Karpas-422 (cell line): ENCODE results near the gene MCTP2. TPM values are rescaled to one million over a fixed set of nuclear protein-coding genes. Genes with fewer than 3 reads are reported as not detected.

Source experiments
- DNase-seq: peaks from one replicate; pipeline ENCODE4 v3.0.0-alpha.2; 2015
- H2AFZ ChIP-seq: fragments of 200-600 bp; sonication (generic); 2 replicates; pipeline ENCODE4 v1.6.1; 2014; ENCODE audit warnings: antibody characterized with exemption, low read length, mixed read lengths
- H3K27ac ChIP-seq: fragments of 200-600 bp; sonication (generic); 2 replicates; pipeline ENCODE4 v1.5.1; 2014; ENCODE audit warnings: mild to moderate bottlenecking, low read length, moderate library complexity
- H3K27me3 ChIP-seq: fragments of 200-600 bp; sonication (generic); 2 replicates; pipeline ENCODE4 v1.6.1; 2014; ENCODE audit warnings: low read length, mixed read lengths
- H3K36me3 ChIP-seq: fragments of 200-600 bp; sonication (generic); 2 replicates; pipeline ENCODE4 v1.6.1; 2014; ENCODE audit warnings: low read length, mixed read lengths; ENCODE audit not compliant: insufficient read depth
- H3K4me1 ChIP-seq: fragments of 200-600 bp; sonication (generic); 2 replicates; pipeline ENCODE4 v1.6.1; 2014; ENCODE audit warnings: mild to moderate bottlenecking, low read length, mixed read lengths
- H3K4me2 ChIP-seq: fragments of 200-600 bp; sonication (generic); 2 replicates; pipeline ENCODE4 v1.6.1; 2014; ENCODE audit warnings: low read length, low read depth, mild to moderate bottlenecking; ENCODE audit not compliant: poor library complexity, severe bottlenecking
- H3K4me3 ChIP-seq: fragments of 200-600 bp; sonication (generic); 2 replicates; pipeline ENCODE4 v1.5.1; 2014; ENCODE audit warnings: mild to moderate bottlenecking, antibody characterized with exemption, low read length, mixed read lengths
- H3K79me2 ChIP-seq: fragments of 200-600 bp; sonication (generic); 2 replicates; pipeline ENCODE4 v1.6.1; 2014; ENCODE audit warnings: mild to moderate bottlenecking, low read length, mixed read lengths
- H3K9ac ChIP-seq: fragments of 200-600 bp; sonication (generic); 2 replicates; pipeline ENCODE4 v1.6.0; 2014; ENCODE audit warnings: low read length
- H3K9me2 ChIP-seq: fragments of 200-600 bp; sonication (generic), shearing (Covaris generic); replicated peaks from 2 replicates; pipeline ENCODE4 v1.6.0; 2014; ENCODE audit warnings: mild to moderate bottlenecking, low read length, moderate library complexity; ENCODE audit not compliant: insufficient read depth
- H3K9me3 ChIP-seq: fragments of 300-700, 200-600 bp; sonication (generic); 2 replicates; pipeline ENCODE4 v1.6.1; 2014; ENCODE audit warnings: low read length, mixed read lengths
- H4K20me1 ChIP-seq: fragments of 200-600 bp; sonication (generic); 2 replicates; pipeline ENCODE4 v1.6.1; 2014; ENCODE audit warnings: mild to moderate bottlenecking, antibody characterized with exemption, low read length, low read depth; ENCODE audit not compliant: insufficient read depth
- total RNA-seq: library from RNA; depleted of rRNA; stranded (reverse); fragments of >200 nt; shearing (Covaris generic); gene quantifications from 2 replicates; pipeline ENCODE4 v1.2.3, GENCODE V29; 2014; ENCODE audit warnings: low replicate concordance

Gene MCTP2
- total RNA-seq, 1 experiment from 2014 or later = 58.9 TPM

- Histone ChIP-seq H3K9me3 (no peaks in the 10 kb centered on the region), H2AFZ (no peak overlapping the region), H4K20me1 (no peaks in the 10 kb centered on the region), H3K9me2 (no peaks in the 10 kb centered on the region), H3K4me3 (no peak overlapping the region), H3K9ac (no peak overlapping the region), H3K27me3 (no peaks in the 10 kb centered on the region), H3K36me3 (no peaks in the 10 kb centered on the region), H3K79me2 (peaks cover 89% of the 10 kb centered on the region), H3K4me2 (no peak overlapping the region), H3K27ac (peak overlapping the region; percentile 37), H3K4me1 (peaks cover 75% of the 10 kb centered on the region)
- DNase-seq = no peak
Measured at GRCh38 chr15:94270570-94270969, 39.2 kb downstream of the MCTP2 start.

- H2AFZ ChIP-seq = no peak overlapping the region
- peaks cover 73% of the 10 kb centered on the region for H3K4me1 ChIP-seq
- no peaks in the 10 kb centered on the region for H4K20me1 ChIP-seq
- no peak overlapping the region for H3K4me3 ChIP-seq
- H3K9ac ChIP-seq = no peak overlapping the region
- peak overlapping the region; percentile 37 for H3K27ac ChIP-seq
- no peaks in the 10 kb centered on the region for H3K9me2 ChIP-seq
- peaks cover 89% of the 10 kb centered on the region for H3K79me2 ChIP-seq
- DNase-seq = no peak
- no peaks in the 10 kb centered on the region for H3K36me3 ChIP-seq
- H3K4me2 ChIP-seq = no peak overlapping the region
- no peaks in the 10 kb centered on the region for H3K27me3 ChIP-seq
- no peaks in the 10 kb centered on the region for H3K9me3 ChIP-seq
Measured at GRCh38 chr15:94272251-94272898, 41.0 kb downstream of the MCTP2 start.

GRCh38 chr15:94273826-94274225, 42.5 kb downstream of the MCTP2 start:
- peaks cover 95% of the 10 kb centered on the region for H3K79me2 ChIP-seq
- no peak overlapping the region for H3K27ac ChIP-seq
- H3K4me3 ChIP-seq = no peak overlapping the region
- no peak overlapping the region for H3K9ac ChIP-seq
- peaks cover 87% of the 10 kb centered on the region for H3K4me1 ChIP-seq
- H2AFZ ChIP-seq = no peak overlapping the region
- no peaks in the 10 kb centered on the region for H3K36me3 ChIP-seq
- no peaks in the 10 kb centered on the region for H3K9me2 ChIP-seq
- H3K4me2 ChIP-seq = no peak overlapping the region
- no peaks in the 10 kb centered on the region for H4K20me1 ChIP-seq
- no peaks in the 10 kb centered on the region for H3K27me3 ChIP-seq
- DNase-seq = no peak
- H3K9me3 ChIP-seq = no peaks in the 10 kb centered on the region

- Histone ChIP-seq H3K4me3 (no peak overlapping the region), H3K79me2 (peaks cover 95% of the 10 kb centered on the region), H3K27me3 (no peaks in the 10 kb centered on the region), H3K4me2 (peak overlapping the region; percentile 36), H2AFZ (no peak overlapping the region), H3K9me2 (no peaks in the 10 kb centered on the region), H4K20me1 (no peaks in the 10 kb centered on the region), H3K36me3 (no peaks in the 10 kb centered on the region), H3K4me1 (peaks cover 88% of the 10 kb centered on the region), H3K9ac (no peak overlapping the region), H3K27ac (peak overlapping the region; percentile 36; the same call in 1 of the 2 replicates), H3K9me3 (no peaks in the 10 kb centered on the region)
- no peak for DNase-seq
Measured at GRCh38 chr15:94274745-94275144, 43.4 kb downstream of the MCTP2 start.

GRCh38 chr15:94277485-94277884, 46.1 kb downstream of the MCTP2 start:
- peaks cover 86% of the 10 kb centered on the region for H3K4me1 ChIP-seq
- H3K27ac ChIP-seq = peak overlapping the region; percentile 82
- no peak overlapping the region for H2AFZ ChIP-seq
- H3K9me3 ChIP-seq = no peaks in the 10 kb centered on the region
- no peak overlapping the region for H3K4me3 ChIP-seq
- H3K79me2 ChIP-seq = peaks cover 95% of the 10 kb centered on the region
- peak overlapping the region; percentile 24 for H3K4me2 ChIP-seq
- no peaks in the 10 kb centered on the region for H3K27me3 ChIP-seq
- H3K36me3 ChIP-seq = peaks cover 12% of the 10 kb centered on the region
- no peaks in the 10 kb centered on the region for H4K20me1 ChIP-seq
- DNase-seq = no peak
- no peak overlapping the region for H3K9ac ChIP-seq
- H3K9me2 ChIP-seq = no peaks in the 10 kb centered on the region

- Histone ChIP-seq H3K9me3 (no peaks in the 10 kb centered on the region), H3K36me3 (peaks cover 21% of the 10 kb centered on the region), H2AFZ (no peak overlapping the region), H3K4me1 (peaks cover 90% of the 10 kb centered on the region), H3K9me2 (no peaks in the 10 kb centered on the region), H3K9ac (no peak overlapping the region), H3K4me3 (0 out of 2 replicates have a peak overlapping the region, but pooled peaks have one; percentile 7), H4K20me1 (no peaks in the 10 kb centered on the region), H3K27ac (peak overlapping the region; percentile 82), H3K4me2 (peak overlapping the region; percentile 59), H3K79me2 (peaks cover 96% of the 10 kb centered on the region), H3K27me3 (no peaks in the 10 kb centered on the region)
- no peak for DNase-seq
Measured at GRCh38 chr15:94279736-94280135, 48.4 kb downstream of the MCTP2 start.

GRCh38 chr15:94280301-94280700, 48.9 kb downstream of the MCTP2 start:
- H3K4me3 ChIP-seq = 0 out of 2 replicates have a peak overlapping the region, but pooled peaks have one; percentile 7
- H3K9ac ChIP-seq = no peak overlapping the region
- no peaks in the 10 kb centered on the region for H3K27me3 ChIP-seq
- H4K20me1 ChIP-seq = no peaks in the 10 kb centered on the region
- DNase-seq = no peak
- H3K4me1 ChIP-seq = peaks cover 90% of the 10 kb centered on the region
- H2AFZ ChIP-seq = no peak overlapping the region
- H3K4me2 ChIP-seq = peak overlapping the region; percentile 59
- peaks cover 96% of the 10 kb centered on the region for H3K79me2 ChIP-seq
- H3K27ac ChIP-seq = peak overlapping the region; percentile 82
- H3K9me3 ChIP-seq = no peaks in the 10 kb centered on the region
- H3K9me2 ChIP-seq = no peaks in the 10 kb centered on the region
- H3K36me3 ChIP-seq = peaks cover 21% of the 10 kb centered on the region

GRCh38 chr15:94282269-94283250, 51.2 kb downstream of the MCTP2 start:
- Histone ChIP-seq H3K9me3 (no peaks in the 10 kb centered on the region), H3K79me2 (peaks cover 98% of the 10 kb centered on the region), H2AFZ (no peak overlapping the region), H3K9me2 (no peaks in the 10 kb centered on the region), H3K36me3 (peaks cover 22% of the 10 kb centered on the region), H3K4me1 (peaks cover 97% of the 10 kb centered on the region), H3K4me2 (peak overlapping the region; percentile 40), H3K27ac (peak overlapping the region; percentile 82), H3K9ac (peak overlapping the region; percentile 26), H4K20me1 (no peaks in the 10 kb centered on the region), H3K4me3 (0 out of 2 replicates have a peak overlapping the region, but pooled peaks have one; percentile 9), H3K27me3 (no peaks in the 10 kb centered on the region)
- DNase-seq = peak; percentile 62
